GM23248 (cell line): ENCODE data around the gene UGDH.

ENCODE experiments used
- EZH2 ChIP-seq: fragments of 200-600 bp; sonication (generic); IDR thresholded peaks from 2 replicates; pipeline ENCODE4 v1.6.1; 2018; ENCODE audit warnings: antibody characterized with exemption, mild to moderate bottlenecking; ENCODE audit not compliant: insufficient read depth, poor library complexity, severe bottlenecking
- EZH2phosphoT487 ChIP-seq: fragments of 200-600 bp; sonication (generic); IDR thresholded peaks from 2 replicates; pipeline ENCODE4 v1.6.1; 2018; ENCODE audit warnings: antibody characterized with exemption, moderate library complexity, mild to moderate bottlenecking, low read depth; ENCODE audit not compliant: insufficient read depth

DNA sequence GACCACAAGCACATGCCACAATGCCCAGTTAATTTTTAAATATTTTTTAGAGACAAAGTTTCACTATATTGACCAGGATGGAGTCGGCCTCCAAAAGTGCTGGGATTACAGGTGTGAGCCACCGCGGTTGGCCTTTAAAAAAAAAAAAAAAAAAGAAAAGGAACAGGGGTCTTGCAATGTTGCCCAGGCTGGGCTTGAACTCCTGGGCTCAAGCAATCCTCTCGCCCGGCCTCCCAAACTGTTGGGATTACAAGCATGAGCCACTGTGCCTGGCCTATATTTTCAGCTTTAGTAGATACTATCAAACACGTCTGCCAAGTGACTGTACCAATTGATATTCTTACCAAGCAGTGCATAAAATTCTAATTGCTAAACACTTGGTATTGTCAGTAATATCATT, 8.8 kb downstream of the UGDH start:
- TF ChIP-seq EZH2 (no peak), EZH2phosphoT487 (no peak)
